ENCODE measurements around the gene CAVIN1. TPM values are rescaled to one million over a fixed set of nuclear protein-coding genes. Genes with fewer than 3 reads are reported as not detected.

CAVIN1 gene
- total and polyA plus RNA-seq, 2 experiments from 2014 or later = 47.7 to 61.3 TPM

DNA sequence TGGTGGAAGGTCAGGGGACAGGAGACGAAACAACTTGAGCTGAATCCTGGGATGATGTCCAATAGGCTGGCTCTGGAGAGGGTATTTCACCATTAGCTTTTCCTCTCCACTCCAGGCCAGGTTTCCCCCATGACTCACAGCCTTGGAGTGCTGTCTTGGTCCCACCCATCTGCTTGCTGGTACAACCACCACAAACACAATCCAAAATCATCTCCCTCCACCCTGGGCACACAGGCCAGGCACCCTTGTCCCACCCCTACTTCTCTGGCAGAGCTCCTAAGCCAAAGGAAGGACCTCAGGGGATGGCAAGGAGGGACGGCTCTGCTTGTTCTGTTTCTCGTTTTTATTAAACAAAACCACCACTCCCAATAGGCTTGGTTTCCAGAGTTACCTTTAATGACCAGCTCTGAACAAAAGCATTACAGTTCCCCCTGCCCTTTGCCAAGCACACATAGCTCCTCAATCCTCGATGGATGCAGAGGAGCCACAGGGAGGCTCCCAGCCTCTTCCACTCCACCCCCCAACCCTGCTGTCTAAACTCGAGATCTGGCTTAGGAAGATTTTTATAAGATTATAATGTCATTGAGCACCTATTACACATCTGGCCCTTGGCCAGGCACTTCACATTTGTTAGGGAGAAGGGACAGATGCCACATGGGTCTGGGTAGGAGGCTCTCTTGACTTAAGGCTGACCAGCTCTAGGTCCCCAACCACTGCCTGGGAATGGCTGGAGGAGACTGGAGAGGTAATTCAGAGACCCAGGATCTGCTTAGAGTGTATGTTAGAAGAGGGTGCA lies 13.3 kb downstream of the CAVIN1 start:
- no peaks in the 10 kb centered on the region for H3K27me3 ChIP-seq
- no peaks in the 10 kb centered on the region for H3K4me1 ChIP-seq (ENCODE audit: low read depth)
- H3K4me3 ChIP-seq = no peak overlapping the region
- H3K9me3 ChIP-seq (ENCODE audit: low read depth) = no peaks in the 10 kb centered on the region
- H3K36me3 ChIP-seq = no peaks in the 10 kb centered on the region
- no peak overlapping the region for H3K27ac ChIP-seq
- no peak for TF ChIP-seq CTCF (IDR thresholded peaks at IDR 0.05; ENCODE audit: low read depth, low read length)
- DNase-seq (ENCODE audit: low read depth in 1 of 2, low spot score in 1 of 2) = peak in 1 of 2 donors; percentile 95

- DNase-seq (ENCODE audit: low read depth in 1 of 2, low spot score in 1 of 2) = peak in 1 of 2 donors; percentile 71
- H3K27ac ChIP-seq = no peak overlapping the region
- H3K4me3 ChIP-seq = no peak overlapping the region
- TF ChIP-seq CTCF (IDR thresholded peaks at IDR 0.05; ENCODE audit: low read depth, low read length) = no peak
- H3K4me1 ChIP-seq (ENCODE audit: low read depth) = no peaks in the 10 kb centered on the region
- no peaks in the 10 kb centered on the region for H3K27me3 ChIP-seq
- no peaks in the 10 kb centered on the region for H3K36me3 ChIP-seq
- no peaks in the 10 kb centered on the region for H3K9me3 ChIP-seq (ENCODE audit: low read depth)
These were observed 15.0 kb downstream of the CAVIN1 start for GRCh38 chr17:42408061-42408460.

GRCh38 chr17:42407289-42407836 lies 15.7 kb downstream of the CAVIN1 start:
- H3K27me3 ChIP-seq = no peaks in the 10 kb centered on the region
- no peaks in the 10 kb centered on the region for H3K36me3 ChIP-seq
- peak; percentile 54 to 80 for DNase-seq (ENCODE audit: low read depth in 1 of 2, low spot score in 1 of 2)
- H3K9me3 ChIP-seq (ENCODE audit: low read depth) = no peaks in the 10 kb centered on the region
- no peaks in the 10 kb centered on the region for H3K4me1 ChIP-seq (ENCODE audit: low read depth)
- no peak for TF ChIP-seq CTCF (IDR thresholded peaks at IDR 0.05; ENCODE audit: low read depth, low read length)
- no peak overlapping the region for H3K4me3 ChIP-seq
- no peak overlapping the region for H3K27ac ChIP-seq

- no peak for DNase-seq (ENCODE audit: low read depth in 1 of 2, low spot score in 1 of 2)
- H3K27me3 ChIP-seq = no peaks in the 10 kb centered on the region
- no peak overlapping the region for H3K27ac ChIP-seq
- H3K9me3 ChIP-seq (ENCODE audit: low read depth) = no peaks in the 10 kb centered on the region
- no peak overlapping the region for H3K4me3 ChIP-seq
- no peaks in the 10 kb centered on the region for H3K36me3 ChIP-seq
- TF ChIP-seq CTCF (IDR thresholded peaks at IDR 0.05; ENCODE audit: low read depth, low read length) = no peak
- no peaks in the 10 kb centered on the region for H3K4me1 ChIP-seq (ENCODE audit: low read depth)
These were observed 16.3 kb downstream of the CAVIN1 start for GRCh38 chr17:42406615-42407288.

DNA sequence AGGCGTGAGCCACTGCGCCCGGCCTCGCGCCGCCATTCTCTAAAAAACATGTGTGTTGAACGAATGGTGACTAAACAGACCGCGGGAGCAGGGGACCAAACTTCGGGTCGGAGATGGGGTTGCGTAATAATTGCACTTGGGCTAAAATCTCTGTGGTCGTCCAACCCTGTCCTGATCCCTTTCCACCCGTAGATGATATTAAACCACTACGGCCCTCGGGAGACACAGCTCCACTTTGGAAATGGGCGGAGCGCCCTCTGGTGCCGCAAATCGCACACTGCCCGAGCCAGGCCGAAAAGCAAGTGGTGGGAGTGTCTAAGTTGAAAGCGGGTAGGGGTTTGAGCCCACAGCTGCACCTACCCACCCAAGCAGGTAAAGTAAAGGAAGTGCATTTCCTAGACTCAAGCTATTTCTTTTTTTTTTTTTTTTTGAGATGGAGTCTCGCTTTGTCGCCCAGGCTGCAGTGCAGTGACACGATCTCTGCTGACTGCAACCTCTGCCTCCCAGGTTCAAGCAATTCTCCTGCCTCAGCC lies 17.0 kb downstream of the CAVIN1 start:
- Histone ChIP-seq H3K27me3 (no peaks in the 10 kb centered on the region), H3K27ac (no peak overlapping the region), H3K4me3 (no peak overlapping the region), H3K36me3 (no peaks in the 10 kb centered on the region), H3K4me1 (ENCODE audit: low read depth) (no peaks in the 10 kb centered on the region), H3K9me3 (ENCODE audit: low read depth) (no peaks in the 10 kb centered on the region)
- TF ChIP-seq CTCF (IDR thresholded peaks at IDR 0.05; ENCODE audit: low read depth, low read length) = peak; percentile 83
- peak; percentile 79 to 86 for DNase-seq (ENCODE audit: low read depth in 1 of 2, low spot score in 1 of 2)
